GM12874 (cell line): ENCODE results near the gene FUT8.

Experiments
- TF ChIP-seq, protein P1 (sequence below): IDR thresholded peaks from 2 replicates; pipeline ENCODE4 v1.5.1; 2011; ENCODE audit warnings: low read depth, mild to moderate bottlenecking, control low read depth, low read length, moderate library complexity; ENCODE audit not compliant: insufficient read depth

FUT8 gene

DNA sequence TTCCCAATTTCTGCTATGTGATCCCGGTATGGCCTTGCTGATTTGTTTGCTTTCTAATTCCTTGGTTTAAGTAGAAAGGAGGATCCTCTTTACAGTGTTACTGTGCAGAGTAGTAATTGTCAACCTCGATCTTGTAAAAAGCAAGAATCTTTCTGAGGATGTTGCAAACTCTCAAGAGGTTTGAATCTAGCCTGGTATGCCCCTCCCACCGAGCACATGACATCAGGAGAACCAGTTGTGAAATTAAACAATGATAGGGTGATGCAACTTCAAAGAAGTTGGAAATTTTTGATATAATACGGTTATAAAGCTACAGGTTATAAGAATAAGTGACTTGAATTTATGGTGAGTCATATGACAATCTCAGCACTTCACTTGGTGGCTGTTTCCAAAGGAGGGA is 35.0 kb upstream of the FUT8 start:
- TF ChIP-seq, protein P1, sequence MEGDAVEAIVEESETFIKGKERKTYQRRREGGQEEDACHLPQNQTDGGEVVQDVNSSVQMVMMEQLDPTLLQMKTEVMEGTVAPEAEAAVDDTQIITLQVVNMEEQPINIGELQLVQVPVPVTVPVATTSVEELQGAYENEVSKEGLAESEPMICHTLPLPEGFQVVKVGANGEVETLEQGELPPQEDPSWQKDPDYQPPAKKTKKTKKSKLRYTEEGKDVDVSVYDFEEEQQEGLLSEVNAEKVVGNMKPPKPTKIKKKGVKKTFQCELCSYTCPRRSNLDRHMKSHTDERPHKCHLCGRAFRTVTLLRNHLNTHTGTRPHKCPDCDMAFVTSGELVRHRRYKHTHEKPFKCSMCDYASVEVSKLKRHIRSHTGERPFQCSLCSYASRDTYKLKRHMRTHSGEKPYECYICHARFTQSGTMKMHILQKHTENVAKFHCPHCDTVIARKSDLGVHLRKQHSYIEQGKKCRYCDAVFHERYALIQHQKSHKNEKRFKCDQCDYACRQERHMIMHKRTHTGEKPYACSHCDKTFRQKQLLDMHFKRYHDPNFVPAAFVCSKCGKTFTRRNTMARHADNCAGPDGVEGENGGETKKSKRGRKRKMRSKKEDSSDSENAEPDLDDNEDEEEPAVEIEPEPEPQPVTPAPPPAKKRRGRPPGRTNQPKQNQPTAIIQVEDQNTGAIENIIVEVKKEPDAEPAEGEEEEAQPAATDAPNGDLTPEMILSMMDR: no peak

DNA sequence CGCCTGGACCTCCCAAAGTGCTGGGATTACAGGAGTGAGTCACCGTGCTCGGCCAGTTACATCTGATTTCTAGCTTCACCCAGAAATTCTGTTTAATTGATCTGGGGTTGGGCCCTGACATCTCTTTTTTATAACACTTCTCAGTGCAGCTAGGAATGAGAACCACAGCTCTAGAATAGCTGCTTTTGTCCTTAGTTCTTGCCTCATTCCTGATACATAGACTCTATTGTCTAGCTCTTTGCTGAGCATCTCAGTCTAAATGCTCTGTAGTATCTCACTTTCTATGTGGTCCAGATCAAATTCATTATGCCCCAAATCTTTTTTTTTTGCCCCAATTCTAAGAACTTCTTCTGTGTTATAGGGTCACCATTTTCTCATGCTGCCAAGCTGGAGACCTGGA is 29.9 kb upstream of the FUT8 start:
- TF ChIP-seq, protein P1: no peak

GRCh38 chr14:65387171-65387570 is 25.4 kb upstream of the FUT8 start:
- TF ChIP-seq, protein P1: no peak

DNA sequence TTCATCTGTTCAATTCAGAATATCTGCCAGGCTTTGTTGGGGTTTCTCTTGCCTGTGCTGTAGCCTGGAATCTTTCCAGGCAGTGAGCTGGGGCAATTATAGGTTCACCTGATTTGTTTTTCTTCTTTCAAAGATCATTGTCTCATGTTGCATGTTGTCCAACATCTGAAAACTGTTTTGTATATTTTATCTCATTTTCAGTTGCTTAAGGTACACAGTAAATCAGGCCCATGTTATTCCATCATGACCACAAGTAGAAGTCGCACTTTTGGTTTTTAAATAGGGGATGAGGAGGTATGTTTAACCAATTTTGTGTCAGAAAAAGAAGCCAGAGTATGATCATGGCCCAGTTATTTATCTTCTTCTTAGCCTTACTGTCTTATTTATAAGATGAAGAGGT is 24.9 kb upstream of the FUT8 start:
- TF ChIP-seq, protein P1: no peak

GRCh38 chr14:65392296-65392695 is 20.2 kb upstream of the FUT8 start:
- TF ChIP-seq, protein P1: no peak

GRCh38 chr14:65396082-65396910 is 16.2 kb upstream of the FUT8 start:
- TF ChIP-seq, protein P1: no peak

- TF ChIP-seq, protein P1: no peak
Measured at GRCh38 chr14:65403231-65403630, 9.3 kb upstream of the FUT8 start.
